ENCODE results near the gene PRKACG.

The PRKACG gene

GRCh38 chr9:68967800-68968199 is 46.1 kb downstream of the PRKACG start:
- TF ChIP-seq, protein P1, sequence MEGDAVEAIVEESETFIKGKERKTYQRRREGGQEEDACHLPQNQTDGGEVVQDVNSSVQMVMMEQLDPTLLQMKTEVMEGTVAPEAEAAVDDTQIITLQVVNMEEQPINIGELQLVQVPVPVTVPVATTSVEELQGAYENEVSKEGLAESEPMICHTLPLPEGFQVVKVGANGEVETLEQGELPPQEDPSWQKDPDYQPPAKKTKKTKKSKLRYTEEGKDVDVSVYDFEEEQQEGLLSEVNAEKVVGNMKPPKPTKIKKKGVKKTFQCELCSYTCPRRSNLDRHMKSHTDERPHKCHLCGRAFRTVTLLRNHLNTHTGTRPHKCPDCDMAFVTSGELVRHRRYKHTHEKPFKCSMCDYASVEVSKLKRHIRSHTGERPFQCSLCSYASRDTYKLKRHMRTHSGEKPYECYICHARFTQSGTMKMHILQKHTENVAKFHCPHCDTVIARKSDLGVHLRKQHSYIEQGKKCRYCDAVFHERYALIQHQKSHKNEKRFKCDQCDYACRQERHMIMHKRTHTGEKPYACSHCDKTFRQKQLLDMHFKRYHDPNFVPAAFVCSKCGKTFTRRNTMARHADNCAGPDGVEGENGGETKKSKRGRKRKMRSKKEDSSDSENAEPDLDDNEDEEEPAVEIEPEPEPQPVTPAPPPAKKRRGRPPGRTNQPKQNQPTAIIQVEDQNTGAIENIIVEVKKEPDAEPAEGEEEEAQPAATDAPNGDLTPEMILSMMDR (conservative IDR thresholded peaks at IDR 0.05; ENCODE audit: low read length): no peak

DNA sequence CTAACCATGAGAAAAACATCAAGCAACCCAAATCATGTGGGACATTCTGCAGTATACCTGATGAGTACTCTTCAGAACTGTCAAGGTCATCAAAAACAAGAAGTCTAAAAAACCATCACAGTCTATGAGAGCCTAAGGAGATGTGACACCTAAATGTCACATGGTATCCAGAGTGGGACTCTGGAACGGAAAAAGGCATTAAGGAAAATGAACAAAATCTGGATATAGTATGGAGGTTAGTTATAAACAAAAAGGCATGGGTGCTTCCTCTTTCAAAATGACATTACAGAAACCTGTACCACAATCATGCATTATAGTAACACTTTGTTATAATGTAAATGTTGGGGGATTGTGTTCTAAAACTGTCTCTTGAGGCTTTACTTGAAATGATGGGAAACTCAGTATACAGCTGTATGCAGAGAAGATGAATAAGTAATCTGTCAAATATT is 47.4 kb downstream of the PRKACG start:
- H2AFZ ChIP-seq (ENCODE audit: low read length): no peak overlapping the region
- no peaks in the 10 kb centered on the region for H3K36me3 ChIP-seq (ENCODE audit: insufficient read depth, low read length)
- peaks cover 9% of the 10 kb centered on the region for H3K4me1 ChIP-seq (ENCODE audit: insufficient read depth, low read length, poor library complexity, severe bottlenecking)
- no peaks in the 10 kb centered on the region; the same call in 1 of the 2 replicates for H3F3A ChIP-seq (ENCODE audit: low read depth)
- H4K20me1 ChIP-seq (ENCODE audit: insufficient read depth, low read length, poor library complexity, severe bottlenecking): no peaks in the 10 kb centered on the region
- H3K27me3 ChIP-seq (ENCODE audit: insufficient read depth, low read length, poor library complexity, severe bottlenecking): no peaks in the 10 kb centered on the region
- no peaks in the 10 kb centered on the region for H3K79me2 ChIP-seq (ENCODE audit: insufficient read depth, low read length)
- H3K4me2 ChIP-seq (ENCODE audit: low read depth, low read length, poor library complexity, severe bottlenecking): no peak overlapping the region
- H3K4me3 ChIP-seq (ENCODE audit: low read length, poor library complexity, severe bottlenecking): no peak overlapping the region
- H3K9ac ChIP-seq (ENCODE audit: low read depth, low read length, poor library complexity, severe bottlenecking): no peak overlapping the region
- TF ChIP-seq EZH2phosphoT487 (IDR thresholded peaks at IDR 0.05; ENCODE audit: borderline replicate concordance): no peak
- TF ChIP-seq, protein P1 (conservative IDR thresholded peaks at IDR 0.05; ENCODE audit: low read length): no peak
- no peaks in the 10 kb centered on the region for H3K9me3 ChIP-seq (ENCODE audit: insufficient read depth, low read depth, low read length)
- no peaks in the 10 kb centered on the region for H3K9me2 ChIP-seq (replicated peaks; ENCODE audit: low read depth, low read length)

More at GRCh38 chr9:68967800-68968199, 46.1 kb downstream of the PRKACG start:
- no peaks in the 10 kb centered on the region; the same call in 1 of the 2 replicates for H3F3A ChIP-seq (ENCODE audit: low read depth)
- no peaks in the 10 kb centered on the region for H3K36me3 ChIP-seq (ENCODE audit: insufficient read depth, low read length)
- no peak overlapping the region for H3K4me3 ChIP-seq (ENCODE audit: low read length, poor library complexity, severe bottlenecking)
- H3K79me2 ChIP-seq (ENCODE audit: insufficient read depth, low read length): no peaks in the 10 kb centered on the region
- no peak overlapping the region for H3K9ac ChIP-seq (ENCODE audit: low read depth, low read length, poor library complexity, severe bottlenecking)
- H3K27me3 ChIP-seq (ENCODE audit: insufficient read depth, low read length, poor library complexity, severe bottlenecking): no peaks in the 10 kb centered on the region
- H2AFZ ChIP-seq (ENCODE audit: low read length): no peak overlapping the region
- H3K9me3 ChIP-seq (ENCODE audit: insufficient read depth, low read depth, low read length): no peaks in the 10 kb centered on the region
- no peak overlapping the region for H3K4me2 ChIP-seq (ENCODE audit: low read depth, low read length, poor library complexity, severe bottlenecking)
- no peaks in the 10 kb centered on the region for H3K9me2 ChIP-seq (replicated peaks; ENCODE audit: low read depth, low read length)
- H4K20me1 ChIP-seq (ENCODE audit: insufficient read depth, low read length, poor library complexity, severe bottlenecking): no peaks in the 10 kb centered on the region
- H3K4me1 ChIP-seq (ENCODE audit: insufficient read depth, low read length, poor library complexity, severe bottlenecking): peaks cover 9% of the 10 kb centered on the region

GRCh38 chr9:68964765-68965164 is 49.1 kb downstream of the PRKACG start:
- Histone ChIP-seq H3K9ac (ENCODE audit: low read depth, low read length, poor library complexity, severe bottlenecking) (peak overlapping the region; percentile 29), H2AFZ (ENCODE audit: low read length) (peak overlapping the region; percentile 73; the same call in 1 of the 2 replicates), H3K4me2 (ENCODE audit: low read depth, low read length, poor library complexity, severe bottlenecking) (no peak overlapping the region), H3K27me3 (ENCODE audit: insufficient read depth, low read length, poor library complexity, severe bottlenecking) (no peaks in the 10 kb centered on the region), H3K9me3 (ENCODE audit: insufficient read depth, low read depth, low read length) (no peaks in the 10 kb centered on the region), H4K20me1 (ENCODE audit: insufficient read depth, low read length, poor library complexity, severe bottlenecking) (no peaks in the 10 kb centered on the region), H3K36me3 (ENCODE audit: insufficient read depth, low read length) (no peaks in the 10 kb centered on the region), H3K9me2 (replicated peaks; ENCODE audit: low read depth, low read length) (no peaks in the 10 kb centered on the region), H3F3A (ENCODE audit: low read depth) (no peaks in the 10 kb centered on the region), H3K4me1 (ENCODE audit: insufficient read depth, low read length, poor library complexity, severe bottlenecking) (peaks cover 9% of the 10 kb centered on the region), H3K79me2 (ENCODE audit: insufficient read depth, low read length) (no peaks in the 10 kb centered on the region), H3K4me3 (ENCODE audit: low read length, poor library complexity, severe bottlenecking) (no peak overlapping the region)
- TF ChIP-seq EZH2phosphoT487 (IDR thresholded peaks at IDR 0.05; ENCODE audit: borderline replicate concordance): no peak
- TF ChIP-seq, protein P1 (conservative IDR thresholded peaks at IDR 0.05; ENCODE audit: low read length): no peak
